Neutrophil (primary cell): ENCODE data around the gene BEST4.

Experiments used
- H3K27ac ChIP-seq: fragments of 200-600 bp; sonication (generic); 2 replicates; pipeline ENCODE4 v1.5.1; 2016; ENCODE audit warnings: mild to moderate bottlenecking, moderate library complexity
- H3K27me3 ChIP-seq: fragments of 200-600 bp; sonication (generic); 2 replicates; pipeline ENCODE4 v1.6.0; 2016; ENCODE audit warnings: mild to moderate bottlenecking
- H3K36me3 ChIP-seq: fragments of 200-600 bp; sonication (generic); 2 replicates; pipeline ENCODE4 v1.5.1; 2017
- H3K4me1 ChIP-seq, 2 experiments: fragments of 200-600 bp in 1 of 2; sonication (generic) in 1 of 2; 1 replicate in 1 of 2; 2 replicates in 1 of 2; pipeline versions ENCODE4 v1.5.1 to v1.6.1; 2013 to 2016; ENCODE audit warnings: low read depth in 1 of 2, low read length in 1 of 2, mild to moderate bottlenecking in 1 of 2, moderate library complexity in 1 of 2; ENCODE audit not compliant: control insufficient read depth in 1 of 2, insufficient read depth in 1 of 2
- H3K4me3 ChIP-seq, 2 experiments: fragments of 200-600 bp in 1 of 2; sonication (generic) in 1 of 2; 1 replicate in 1 of 2; 2 replicates in 1 of 2; pipeline ENCODE4 v1.5.1; 2013 to 2016; ENCODE audit warnings: low read depth in 1 of 2, low read length in 1 of 2, mild to moderate bottlenecking in 1 of 2, moderate library complexity in 1 of 2
- H3K9me3 ChIP-seq: fragments of 200-600 bp; sonication (generic); 2 replicates; pipeline ENCODE4 v1.5.1; 2016
- CTCF ChIP-seq: fragments of 200-600 bp; sonication (generic); IDR thresholded peaks from 2 replicates; pipeline ENCODE4 v1.5.1; 2016; ENCODE audit warnings: antibody characterized with exemption

Gene BEST4

GRCh38 chr1:44788120-44788860 is at the start of gene BEST4:
Gene BEST4 (minus strand): TSS chr1:44788170. CDS start chr1:44787705, 465 bp downstream.
- Histone ChIP-seq H3K4me1 (peaks cover 29% of the 10 kb centered on the region in 2 experiments), H3K9me3 (no peaks in the 10 kb centered on the region), H3K4me3 (no peak within 1 kb of the TSS), H3K27me3 (peaks cover 20% of the 10 kb centered on the region), H3K27ac (no peak within 1 kb of the TSS), H3K36me3 (no peaks in the 10 kb centered on the region)
- no peak for TF ChIP-seq CTCF

GRCh38 chr1:44835738-44836675 is 48.0 kb upstream of the BEST4 start:
- TF ChIP-seq CTCF: peak; percentile 79
- peaks cover 28 to 29% of the 10 kb centered on the region in 2 experiments for H3K4me1 ChIP-seq
- peak overlapping the region in 1 of 2 experiments; percentile 2 for H3K4me3 ChIP-seq
- H3K27me3 ChIP-seq: peaks cover 5% of the 10 kb centered on the region
- H3K27ac ChIP-seq: peak overlapping the region; percentile 13
- no peaks in the 10 kb centered on the region for H3K36me3 ChIP-seq
- no peaks in the 10 kb centered on the region for H3K9me3 ChIP-seq

GRCh38 chr1:44834328-44834727 is 46.4 kb upstream of the BEST4 start:
- Histone ChIP-seq H3K4me1 (peaks cover 43 to 44% of the 10 kb centered on the region in 2 experiments), H3K9me3 (no peaks in the 10 kb centered on the region), H3K36me3 (no peaks in the 10 kb centered on the region), H3K27me3 (no peaks in the 10 kb centered on the region), H3K4me3 (peak overlapping the region in 1 of 2 experiments; percentile 25), H3K27ac (peak overlapping the region; percentile 55)
- no peak for TF ChIP-seq CTCF

- Histone ChIP-seq H3K4me3 (no peak overlapping the region), H3K27ac (no peak overlapping the region), H3K36me3 (no peaks in the 10 kb centered on the region), H3K4me1 (peaks cover 45% of the 10 kb centered on the region in 2 experiments), H3K27me3 (no peaks in the 10 kb centered on the region), H3K9me3 (no peaks in the 10 kb centered on the region)
- TF ChIP-seq CTCF: no peak
These were observed 44.2 kb upstream of the BEST4 start for GRCh38 chr1:44832056-44832705.

GRCh38 chr1:44831516-44831915 is 43.5 kb upstream of the BEST4 start:
- H3K4me1 ChIP-seq: peaks cover 51 to 52% of the 10 kb centered on the region in 2 experiments
- no peaks in the 10 kb centered on the region for H3K27me3 ChIP-seq
- no peak overlapping the region for H3K4me3 ChIP-seq
- no peaks in the 10 kb centered on the region for H3K9me3 ChIP-seq
- TF ChIP-seq CTCF: no peak
- no peak overlapping the region for H3K27ac ChIP-seq
- no peaks in the 10 kb centered on the region for H3K36me3 ChIP-seq
